Muscle layer of colon (tissue), 2 donors: ENCODE data around the gene SNX9.
"Not testable (repeated sequence)": the region's sequence is repeated elsewhere in the genome, so short reads cannot be mapped to it uniquely, and the experiment has no call there.

Source experiments
- H3K27ac ChIP-seq: one replicate; pipeline ENCODE4 v1.7.0; 2013; ENCODE audit warnings: low read depth, mild to moderate bottlenecking, low read length, moderate library complexity
- H3K27me3 ChIP-seq, 2 donors: one replicate each; pipeline ENCODE4 v1.7.0; 2013; ENCODE audit warnings: low read length in 2 of 2, mild to moderate bottlenecking in 2 of 2; ENCODE audit not compliant: insufficient read depth in 2 of 2, control insufficient read depth in 1 of 2
- H3K36me3 ChIP-seq: one replicate; pipeline ENCODE4 v1.7.0; 2013; ENCODE audit warnings: mild to moderate bottlenecking, low read length; ENCODE audit not compliant: insufficient read depth
- H3K4me1 ChIP-seq: one replicate; pipeline ENCODE4 v1.7.0; 2013; ENCODE audit warnings: mild to moderate bottlenecking, low read length; ENCODE audit not compliant: insufficient read depth
- H3K4me3 ChIP-seq, 2 donors: one replicate each; pipeline ENCODE4 v1.7.0; 2013; ENCODE audit warnings: low read length in 2 of 2, low read depth in 1 of 2, mild to moderate bottlenecking in 1 of 2, moderate library complexity in 1 of 2
- H3K9ac ChIP-seq: one replicate; pipeline ENCODE4 v1.7.0; 2013; ENCODE audit warnings: low read length
- H3K9me3 ChIP-seq: one replicate; pipeline ENCODE4 v1.7.0; 2013; ENCODE audit warnings: mild to moderate bottlenecking, low read length
- donor health status: abdominal sarcoma.
- donor health status: Adenocarcinoma of cecum.

SNX9 gene

DNA sequence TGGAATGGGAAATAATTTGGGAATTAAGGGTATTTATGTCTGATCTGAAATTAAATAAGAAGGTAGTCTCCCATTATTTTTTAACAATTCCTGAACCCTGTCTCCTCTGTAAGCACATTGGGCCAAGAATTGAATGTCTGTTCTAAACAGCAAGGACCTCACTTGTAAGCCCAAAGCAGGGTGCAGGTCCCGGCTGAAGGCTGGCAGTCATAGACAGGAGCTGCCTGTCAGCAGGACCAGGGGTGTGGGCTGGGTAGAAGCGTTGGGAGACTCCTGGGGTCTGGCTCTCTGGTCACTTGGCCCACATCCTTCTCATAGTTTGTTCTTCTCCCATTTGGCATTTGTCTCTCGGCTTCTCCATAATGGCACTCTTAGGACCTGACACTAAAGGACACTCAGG lies 75.6 kb downstream of the SNX9 start:
- peaks cover 30% of the 10 kb centered on the region for H3K36me3 ChIP-seq
- no peak overlapping the region for H3K4me3 ChIP-seq
- no peaks in the 10 kb centered on the region for H3K27me3 ChIP-seq
- no peak overlapping the region for H3K27ac ChIP-seq
- no peaks in the 10 kb centered on the region for H3K4me1 ChIP-seq
- H3K9me3 ChIP-seq = no peaks in the 10 kb centered on the region
- H3K9ac ChIP-seq = no peak overlapping the region

DNA sequence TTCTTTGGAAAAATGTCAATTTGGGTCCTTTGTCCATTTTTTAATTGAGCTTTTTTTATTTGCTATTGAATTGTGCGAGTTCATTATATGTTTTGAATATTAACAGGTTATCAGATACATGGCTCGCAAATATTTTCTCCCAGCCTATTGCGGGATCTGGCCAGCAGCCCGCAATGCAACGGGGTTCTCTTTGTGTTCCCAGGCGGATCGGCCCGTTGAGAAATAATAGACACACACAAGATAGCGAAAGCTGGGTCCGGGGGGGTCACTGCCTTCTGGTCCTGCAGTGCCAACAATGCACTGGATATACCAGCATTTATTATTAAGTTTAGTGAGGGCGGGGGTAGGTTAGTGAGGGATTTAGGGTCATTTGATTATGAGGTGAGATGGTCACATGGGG lies 77.2 kb downstream of the SNX9 start:
- H3K27ac ChIP-seq, H3K9ac ChIP-seq, H3K4me1 ChIP-seq, H3K9me3 ChIP-seq, H3K27me3 ChIP-seq, H3K4me3 ChIP-seq: not testable (repeated sequence)
- peaks cover 40% of the 10 kb centered on the region for H3K36me3 ChIP-seq

DNA sequence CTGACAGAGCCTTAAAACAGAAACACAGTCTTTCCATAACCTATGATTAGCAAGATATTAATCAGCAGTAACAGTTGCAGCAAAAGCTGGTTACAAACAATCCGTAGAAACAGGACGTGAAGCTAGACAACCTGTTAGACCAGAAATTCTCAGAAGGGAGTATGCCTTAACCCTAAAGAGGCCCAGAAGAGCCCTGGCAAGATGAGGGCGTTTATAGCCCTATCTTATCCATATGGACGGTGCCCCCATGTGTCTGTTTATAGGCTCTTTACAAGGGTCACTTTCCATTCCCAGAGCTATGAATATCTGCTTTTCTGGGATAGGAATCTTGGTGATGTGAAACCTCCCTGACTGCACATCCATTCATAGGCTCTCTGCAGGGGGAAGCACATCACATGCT lies 77.7 kb downstream of the SNX9 start:
- peaks cover 45% of the 10 kb centered on the region for H3K36me3 ChIP-seq
- not testable (repeated sequence) for H3K9ac ChIP-seq, H3K27me3 ChIP-seq, H3K27ac ChIP-seq, H3K4me3 ChIP-seq, H3K4me1 ChIP-seq, H3K9me3 ChIP-seq

DNA sequence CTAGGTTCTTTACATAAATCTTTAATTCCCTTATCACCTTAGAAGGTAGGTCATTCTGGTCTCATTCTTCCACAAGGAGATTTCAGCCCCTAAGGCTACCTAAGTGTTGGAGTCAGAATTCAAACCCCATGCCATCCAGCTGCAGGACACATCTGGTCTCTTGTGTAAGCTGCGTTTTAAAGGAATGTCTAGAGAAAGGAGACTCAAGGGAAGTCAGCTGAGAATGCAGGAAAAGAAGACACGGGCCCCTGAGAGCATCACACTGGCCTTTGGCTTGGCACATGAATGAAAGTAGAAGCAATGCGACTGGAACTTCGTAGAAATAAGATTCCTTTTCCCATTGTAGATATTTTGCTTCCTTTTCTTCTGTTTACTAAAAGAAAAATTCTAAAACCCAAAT lies 82.0 kb downstream of the SNX9 start:
- Histone ChIP-seq H3K4me3 (no peak overlapping the region), H3K27ac (no peak overlapping the region), H3K27me3 (no peaks in the 10 kb centered on the region), H3K36me3 (peaks cover 44% of the 10 kb centered on the region), H3K9me3 (no peaks in the 10 kb centered on the region), H3K9ac (no peak overlapping the region), H3K4me1 (no peaks in the 10 kb centered on the region)

DNA sequence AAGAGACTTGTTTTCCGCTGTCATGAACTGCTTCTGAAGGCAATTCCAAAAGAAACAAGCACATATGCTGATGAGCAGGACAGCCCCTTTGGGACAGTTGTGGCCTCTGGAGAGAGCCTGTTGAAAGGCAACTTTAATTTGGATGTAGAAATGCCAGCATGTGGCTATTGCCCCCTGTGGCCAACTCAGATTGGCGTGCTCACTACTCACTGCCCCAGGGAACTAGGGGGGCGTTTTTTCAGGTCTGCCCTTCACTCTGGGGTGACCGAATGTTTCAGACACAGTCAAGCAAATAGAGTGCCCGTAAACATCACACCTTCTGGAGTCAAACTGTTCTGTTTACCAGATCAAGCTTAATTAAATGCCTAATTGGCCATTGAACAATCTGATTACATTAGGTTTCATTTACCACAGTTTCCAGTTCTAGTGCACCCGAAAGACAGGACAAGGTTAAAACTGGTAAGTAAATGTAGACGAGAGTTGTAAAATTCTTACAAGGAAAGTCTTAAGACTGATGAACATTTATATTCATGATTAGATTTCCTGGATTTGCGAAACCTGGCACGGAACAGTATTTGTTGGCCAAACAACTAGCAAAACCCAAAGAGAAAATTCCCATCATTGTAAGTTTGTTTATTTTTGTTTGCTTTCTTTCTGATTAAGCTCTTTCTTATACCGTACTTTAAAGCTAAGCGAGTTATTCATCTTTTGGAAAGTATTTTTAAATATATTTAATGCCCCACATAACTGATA lies 82.7 kb downstream of the SNX9 start:
- H3K27ac ChIP-seq = no peak overlapping the region
- H3K4me1 ChIP-seq = no peaks in the 10 kb centered on the region
- H3K36me3 ChIP-seq = peaks cover 52% of the 10 kb centered on the region
- H3K27me3 ChIP-seq = no peaks in the 10 kb centered on the region
- no peaks in the 10 kb centered on the region for H3K9me3 ChIP-seq
- no peak overlapping the region for H3K4me3 ChIP-seq
- no peak overlapping the region for H3K9ac ChIP-seq

DNA sequence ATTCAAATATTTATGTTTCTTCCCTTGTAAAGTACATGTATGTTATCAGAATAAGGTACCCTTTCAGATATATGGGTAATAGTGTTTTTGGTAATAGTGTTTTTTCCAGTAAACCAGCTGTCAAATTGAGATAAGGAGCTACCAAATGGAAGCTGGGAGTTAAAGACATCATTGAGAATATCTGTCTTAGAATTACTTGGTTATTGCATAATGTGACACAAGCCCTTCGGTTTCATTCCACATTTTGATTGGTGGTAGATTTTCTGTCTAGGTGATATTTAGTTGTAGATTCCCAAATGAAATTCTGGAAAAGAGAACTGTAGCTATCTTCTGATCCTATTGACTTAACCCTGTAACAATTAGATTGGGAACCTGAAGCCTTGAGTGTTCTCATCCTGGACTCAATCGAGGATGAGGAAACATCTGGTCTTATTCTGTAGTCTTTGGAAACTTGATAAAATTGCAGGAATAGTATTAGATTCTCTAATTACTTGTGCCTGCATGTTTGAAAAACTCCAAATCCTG lies 83.6 kb downstream of the SNX9 start:
- H3K36me3 ChIP-seq = peaks cover 52% of the 10 kb centered on the region
- H3K27ac ChIP-seq = no peak overlapping the region
- H3K4me3 ChIP-seq = no peak overlapping the region
- no peaks in the 10 kb centered on the region for H3K27me3 ChIP-seq
- H3K9me3 ChIP-seq = no peaks in the 10 kb centered on the region
- H3K4me1 ChIP-seq = no peaks in the 10 kb centered on the region
- no peak overlapping the region for H3K9ac ChIP-seq

DNA sequence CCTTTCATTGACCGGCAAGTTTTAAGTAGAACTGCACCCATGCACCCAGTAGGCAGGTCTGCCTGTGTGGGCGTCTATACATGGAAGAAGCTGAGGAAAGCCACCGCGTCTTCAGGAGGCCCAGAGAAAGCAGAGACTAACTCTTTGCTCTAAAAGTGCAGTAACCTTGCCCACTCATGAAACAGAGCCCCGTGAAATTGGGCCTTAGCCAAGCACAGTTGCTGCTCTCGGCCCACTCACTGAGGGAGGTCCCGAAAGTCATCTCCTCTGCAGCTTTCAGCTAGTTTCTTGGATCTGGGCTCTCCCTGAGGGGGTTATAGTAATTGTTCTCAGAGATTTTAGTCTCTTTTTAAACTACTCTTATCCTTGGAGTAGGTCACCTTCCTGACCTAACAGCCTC lies 84.6 kb downstream of the SNX9 start:
- H3K36me3 ChIP-seq = peaks cover 48% of the 10 kb centered on the region
- H3K4me1 ChIP-seq = peaks cover 5% of the 10 kb centered on the region
- H3K9me3 ChIP-seq = no peaks in the 10 kb centered on the region

DNA sequence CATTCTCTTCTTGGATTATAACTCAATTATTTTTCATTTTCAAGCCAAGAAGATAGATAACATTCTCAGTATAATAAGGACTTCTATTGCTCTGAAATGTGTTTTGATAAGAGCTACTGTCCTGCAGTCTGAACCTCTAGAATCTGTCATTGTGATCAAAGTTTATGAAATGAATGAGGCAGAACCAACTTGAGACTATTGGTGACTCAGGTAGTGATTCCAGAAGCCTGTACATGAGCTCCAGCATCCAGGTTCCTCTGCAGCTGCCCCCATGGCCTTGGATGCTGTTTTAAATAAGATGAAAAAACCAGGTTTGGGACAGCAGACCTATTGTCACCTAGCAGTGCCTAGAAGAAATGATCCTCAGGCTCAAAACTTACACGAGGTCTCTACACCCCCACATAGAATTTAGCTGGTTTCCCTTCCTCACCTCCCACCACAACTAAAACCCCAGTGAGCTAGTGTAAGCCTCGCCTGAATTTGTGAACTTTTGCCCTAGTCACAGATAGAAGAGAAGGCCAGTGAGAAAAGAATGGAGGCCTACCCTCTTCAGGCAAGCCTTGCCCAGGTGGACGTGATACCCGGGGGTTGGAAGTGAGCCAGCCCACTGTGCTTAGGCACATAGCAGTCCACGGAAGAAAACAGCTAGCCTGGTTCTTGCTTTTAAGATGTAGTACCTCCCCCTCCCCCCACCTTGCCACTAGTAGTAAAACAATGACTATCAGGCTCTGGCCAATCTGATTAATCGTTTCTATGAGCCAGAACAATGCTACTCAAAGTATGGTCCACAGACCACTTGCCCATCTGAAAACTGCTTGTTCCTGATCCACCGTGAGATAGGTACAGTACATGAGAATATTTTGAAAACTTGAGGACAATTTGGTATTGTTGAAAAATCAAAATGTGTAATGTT lies 85.6 kb downstream of the SNX9 start:
- H3K9me3 ChIP-seq = no peaks in the 10 kb centered on the region
- no peak overlapping the region for H3K4me3 ChIP-seq
- no peaks in the 10 kb centered on the region for H3K27me3 ChIP-seq
- H3K4me1 ChIP-seq = peaks cover 5% of the 10 kb centered on the region
- H3K36me3 ChIP-seq = peaks cover 39% of the 10 kb centered on the region
- H3K27ac ChIP-seq = no peak overlapping the region
- no peak overlapping the region for H3K9ac ChIP-seq

More for the DNA sequence above, 84.6 kb downstream of the SNX9 start:
- H3K9ac ChIP-seq = no peak overlapping the region
- no peaks in the 10 kb centered on the region for H3K27me3 ChIP-seq
- H3K4me3 ChIP-seq = no peak overlapping the region
- no peak overlapping the region for H3K27ac ChIP-seq

DNA sequence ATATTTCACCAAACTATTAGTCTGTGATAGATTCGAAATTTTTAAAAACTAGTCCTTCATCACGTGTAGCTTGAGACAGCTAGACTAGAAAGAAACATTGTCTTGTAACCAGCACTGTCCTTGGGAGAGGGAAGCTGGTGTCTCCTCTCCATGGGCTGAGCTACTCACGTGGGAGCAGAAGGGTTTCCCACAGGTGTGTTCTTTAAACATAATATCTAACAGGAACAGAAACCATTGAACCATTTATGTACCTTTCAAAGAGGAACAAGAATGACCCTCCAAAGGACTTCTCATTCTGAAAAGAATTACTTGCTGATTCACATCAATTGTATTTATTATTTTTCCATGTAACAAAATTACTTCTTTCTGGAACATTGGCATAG lies 86.2 kb downstream of the SNX9 start:
- Histone ChIP-seq H3K27me3 (no peaks in the 10 kb centered on the region), H3K4me3 (no peak overlapping the region), H3K4me1 (peaks cover 5% of the 10 kb centered on the region), H3K9ac (no peak overlapping the region), H3K27ac (no peak overlapping the region), H3K36me3 (peaks cover 34% of the 10 kb centered on the region), H3K9me3 (no peaks in the 10 kb centered on the region)

DNA sequence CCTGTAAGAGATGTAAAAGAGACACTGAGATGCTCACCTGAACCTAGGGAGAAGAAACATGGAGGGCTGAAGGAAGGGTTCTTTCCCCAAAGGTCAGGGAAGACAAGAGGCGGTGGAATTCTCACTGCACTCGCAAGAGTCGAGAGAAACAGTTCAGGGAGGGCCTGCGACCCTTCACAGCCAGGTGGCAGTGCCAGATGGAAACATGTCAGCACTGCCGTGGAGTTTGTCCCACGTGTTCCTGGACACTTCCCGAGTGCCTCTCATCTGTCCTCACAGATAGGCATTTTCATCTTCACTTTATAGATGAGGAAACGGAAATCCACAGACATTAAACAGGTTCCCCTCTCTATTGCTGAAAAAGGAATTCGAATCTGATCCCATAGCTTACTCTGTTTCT lies 88.2 kb downstream of the SNX9 start:
- no peak overlapping the region for H3K9ac ChIP-seq
- peaks cover 26% of the 10 kb centered on the region for H3K36me3 ChIP-seq
- H3K27me3 ChIP-seq = no peaks in the 10 kb centered on the region
- no peaks in the 10 kb centered on the region for H3K9me3 ChIP-seq
- peaks cover 5% of the 10 kb centered on the region for H3K4me1 ChIP-seq
- H3K4me3 ChIP-seq = no peak overlapping the region
- H3K27ac ChIP-seq = no peak overlapping the region

DNA sequence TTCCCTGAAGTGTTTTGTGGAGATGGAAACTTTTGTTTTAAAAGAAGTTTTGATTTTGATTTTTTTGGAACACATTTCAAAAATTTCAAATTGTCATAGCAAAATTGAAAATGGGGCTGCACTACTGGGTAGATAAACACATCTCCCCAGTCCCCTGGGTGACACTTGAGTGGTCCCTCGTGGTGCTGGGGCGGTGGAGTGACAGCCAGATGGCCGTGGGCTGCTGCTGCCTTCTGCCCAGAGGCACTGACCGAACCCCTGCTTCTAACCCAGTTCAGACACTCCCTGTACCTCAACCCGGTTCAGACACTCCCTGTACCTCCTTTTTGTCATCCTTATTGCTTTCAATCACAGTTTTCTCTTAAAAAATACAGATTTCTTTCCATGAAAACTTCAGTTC lies 88.7 kb downstream of the SNX9 start:
- Histone ChIP-seq H3K4me3 (no peak overlapping the region), H3K27me3 (no peaks in the 10 kb centered on the region), H3K4me1 (peaks cover 5% of the 10 kb centered on the region), H3K27ac (no peak overlapping the region), H3K9ac (no peak overlapping the region), H3K9me3 (no peaks in the 10 kb centered on the region), H3K36me3 (peaks cover 26% of the 10 kb centered on the region)
